ENCODE results near the gene ENPEP. TPM values are rescaled to one million over a fixed set of nuclear protein-coding genes. Genes with fewer than 3 reads are reported as not detected.
"Not testable (repeated sequence)": the region's sequence is repeated elsewhere in the genome, so short reads cannot be mapped to it uniquely, and the experiment has no call there.

The ENPEP gene
- total RNA-seq, 1 donor from 2014 or later, result 15.3 TPM

DNA sequence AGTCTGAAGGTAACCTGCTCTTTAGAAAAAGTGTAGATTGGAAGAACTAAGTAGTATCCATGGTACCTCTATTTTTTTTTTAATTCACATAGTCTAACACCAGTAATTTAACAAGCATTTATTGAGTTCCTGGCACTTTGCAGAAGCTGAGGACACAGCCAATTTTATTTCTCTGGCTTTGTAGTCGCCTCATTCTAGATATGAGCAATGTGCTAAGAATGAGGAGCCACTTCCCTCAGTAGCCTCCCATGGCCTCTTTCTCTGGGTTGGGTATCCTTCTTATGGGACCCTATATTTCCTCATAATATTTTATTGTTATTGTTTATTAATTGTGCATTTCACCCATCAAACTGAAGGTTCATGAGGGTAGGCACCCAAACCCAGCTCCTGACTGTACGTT, 67.6 kb downstream of the ENPEP start:
- peaks cover 14% of the 10 kb centered on the region for H3K36me3 Mint-ChIP-seq
- TF ChIP-seq, protein P1, sequence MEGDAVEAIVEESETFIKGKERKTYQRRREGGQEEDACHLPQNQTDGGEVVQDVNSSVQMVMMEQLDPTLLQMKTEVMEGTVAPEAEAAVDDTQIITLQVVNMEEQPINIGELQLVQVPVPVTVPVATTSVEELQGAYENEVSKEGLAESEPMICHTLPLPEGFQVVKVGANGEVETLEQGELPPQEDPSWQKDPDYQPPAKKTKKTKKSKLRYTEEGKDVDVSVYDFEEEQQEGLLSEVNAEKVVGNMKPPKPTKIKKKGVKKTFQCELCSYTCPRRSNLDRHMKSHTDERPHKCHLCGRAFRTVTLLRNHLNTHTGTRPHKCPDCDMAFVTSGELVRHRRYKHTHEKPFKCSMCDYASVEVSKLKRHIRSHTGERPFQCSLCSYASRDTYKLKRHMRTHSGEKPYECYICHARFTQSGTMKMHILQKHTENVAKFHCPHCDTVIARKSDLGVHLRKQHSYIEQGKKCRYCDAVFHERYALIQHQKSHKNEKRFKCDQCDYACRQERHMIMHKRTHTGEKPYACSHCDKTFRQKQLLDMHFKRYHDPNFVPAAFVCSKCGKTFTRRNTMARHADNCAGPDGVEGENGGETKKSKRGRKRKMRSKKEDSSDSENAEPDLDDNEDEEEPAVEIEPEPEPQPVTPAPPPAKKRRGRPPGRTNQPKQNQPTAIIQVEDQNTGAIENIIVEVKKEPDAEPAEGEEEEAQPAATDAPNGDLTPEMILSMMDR (IDR thresholded peaks at IDR 0.05; ENCODE audit: unreplicated experiment), result no peak
- no peak for DNase-seq (ENCODE audit: low spot score in 2 of 2, unreplicated experiment in 2 of 2)
- no peaks in the 10 kb centered on the region for H3K4me1 Mint-ChIP-seq
- no peaks in the 10 kb centered on the region for H3K27me3 Mint-ChIP-seq (ENCODE audit: low read depth)
- H3K9me3 Mint-ChIP-seq, result peaks cover 4% of the 10 kb centered on the region
- no peak overlapping the region for H3K4me3 Mint-ChIP-seq
- H3K27ac Mint-ChIP-seq, result no peak overlapping the region

DNA sequence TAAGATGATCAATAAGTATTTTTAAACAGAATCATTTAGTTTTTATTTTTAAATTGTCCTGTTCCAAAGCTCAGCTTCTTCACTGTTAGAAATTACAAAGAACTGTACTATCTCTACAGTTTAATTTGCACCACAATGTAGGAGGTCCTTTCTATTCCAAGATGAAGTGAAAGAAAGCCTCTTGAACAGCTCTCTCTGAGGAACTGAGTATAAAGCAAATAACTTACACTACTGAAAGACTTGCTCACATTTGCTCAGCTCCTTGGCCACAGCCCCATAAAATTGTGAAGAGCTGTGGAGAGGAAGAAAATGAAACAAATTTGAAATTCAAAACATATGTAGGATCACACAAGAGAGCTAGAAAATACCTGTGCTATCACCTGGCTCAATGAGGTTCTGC, 68.6 kb downstream of the ENPEP start:
- Mint-ChIP-seq H3K4me1 (no peaks in the 10 kb centered on the region), H3K27ac (no peak overlapping the region), H3K9me3 (no peaks in the 10 kb centered on the region), H3K36me3 (peaks cover 11% of the 10 kb centered on the region), H3K4me3 (no peak overlapping the region), H3K27me3 (ENCODE audit: low read depth) (no peaks in the 10 kb centered on the region)
- DNase-seq (ENCODE audit: low spot score in 2 of 2, unreplicated experiment in 2 of 2), result no peak
- TF ChIP-seq, protein P1 (IDR thresholded peaks at IDR 0.05; ENCODE audit: unreplicated experiment), result no peak

DNA sequence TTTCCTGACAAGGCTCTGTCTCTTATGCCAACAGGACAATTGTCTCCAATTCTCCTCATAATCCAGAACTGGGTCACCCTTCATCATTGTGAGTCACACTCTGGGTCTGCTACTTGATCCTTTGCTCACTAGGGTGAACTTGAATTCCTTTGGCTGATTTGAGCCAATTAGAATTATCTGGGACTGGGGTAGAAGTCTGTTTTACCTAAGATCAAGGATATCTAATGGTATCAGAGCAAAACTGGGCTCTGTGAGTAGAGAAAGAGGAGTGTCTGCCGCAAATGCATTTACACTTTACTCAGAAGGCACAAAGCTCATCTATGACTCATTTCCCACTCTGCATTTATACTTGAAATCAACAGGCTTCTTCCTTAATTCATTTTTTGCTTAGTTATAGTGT, 74.3 kb downstream of the ENPEP start:
- DNase-seq (ENCODE audit: low spot score in 2 of 2, unreplicated experiment in 2 of 2), result no peak
- no peak overlapping the region for H3K27ac Mint-ChIP-seq
- TF ChIP-seq, protein P1 (IDR thresholded peaks at IDR 0.05; ENCODE audit: unreplicated experiment), result no peak
- H3K27me3 Mint-ChIP-seq (ENCODE audit: low read depth), result no peaks in the 10 kb centered on the region
- H3K4me1 Mint-ChIP-seq, result peaks cover 4% of the 10 kb centered on the region
- H3K36me3 Mint-ChIP-seq, result peaks cover 19% of the 10 kb centered on the region
- H3K4me3 Mint-ChIP-seq, result no peak overlapping the region
- H3K9me3 Mint-ChIP-seq, result no peaks in the 10 kb centered on the region

DNA sequence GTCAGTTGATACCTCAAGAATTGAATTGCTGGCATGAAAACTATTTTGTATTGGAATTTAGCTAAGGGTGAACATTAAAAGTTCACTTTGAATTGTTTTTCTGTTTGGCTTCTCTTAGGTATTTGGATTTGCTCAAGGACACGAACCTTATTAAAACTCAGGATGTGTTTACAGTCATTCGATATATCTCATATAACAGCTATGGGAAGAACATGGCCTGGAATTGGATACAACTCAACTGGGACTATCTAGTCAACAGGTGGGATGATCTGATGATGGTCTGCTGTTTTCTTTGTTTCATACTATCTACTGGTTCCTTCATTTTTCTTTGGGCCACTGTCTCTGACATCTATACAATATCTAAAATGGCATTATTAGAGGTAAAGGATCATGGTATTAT, 77.2 kb downstream of the ENPEP start:
- Mint-ChIP-seq H3K36me3 (peaks cover 12% of the 10 kb centered on the region), H3K9me3 (no peaks in the 10 kb centered on the region), H3K4me1 (peaks cover 4% of the 10 kb centered on the region), H3K27me3 (ENCODE audit: low read depth) (no peaks in the 10 kb centered on the region), H3K4me3 (no peak overlapping the region), H3K27ac (no peak overlapping the region)
- DNase-seq (ENCODE audit: low spot score in 2 of 2, unreplicated experiment in 2 of 2), result no peak
- TF ChIP-seq, protein P1 (IDR thresholded peaks at IDR 0.05; ENCODE audit: unreplicated experiment), result no peak

- no peaks in the 10 kb centered on the region for H3K4me1 Mint-ChIP-seq
- H3K9me3 Mint-ChIP-seq, result peaks cover 1% of the 10 kb centered on the region
- H3K36me3 Mint-ChIP-seq, result peaks cover 16% of the 10 kb centered on the region
- no peak overlapping the region for H3K27ac Mint-ChIP-seq
- DNase-seq (ENCODE audit: low spot score in 2 of 2, unreplicated experiment in 2 of 2), result no peak
- TF ChIP-seq, protein P1 (IDR thresholded peaks at IDR 0.05; ENCODE audit: unreplicated experiment), result no peak
- H3K27me3 Mint-ChIP-seq (ENCODE audit: low read depth), result no peaks in the 10 kb centered on the region
- no peak overlapping the region for H3K4me3 Mint-ChIP-seq
These were observed 91.3 kb downstream of the ENPEP start for GRCh38 chr4:110567214-110567613.

DNA sequence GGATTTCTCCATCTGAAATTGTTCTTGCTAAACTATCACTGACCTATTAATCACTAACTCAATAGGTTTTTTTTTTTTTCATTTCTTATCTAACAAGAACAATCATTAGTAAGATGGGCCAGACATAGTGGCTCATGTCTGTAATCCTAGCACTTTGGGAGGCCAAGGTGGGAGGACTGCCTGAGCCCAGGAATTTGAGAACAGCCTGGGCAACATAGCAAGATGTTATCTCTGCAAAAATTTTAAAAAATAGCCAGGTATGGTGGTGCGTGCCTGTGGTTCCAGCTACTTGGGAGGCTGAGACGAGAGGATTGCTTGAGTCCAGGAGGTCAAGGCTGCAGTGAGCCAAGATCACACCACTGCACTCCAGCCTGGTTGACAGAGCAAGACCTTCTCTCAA, 100.7 kb downstream of the ENPEP start:
- H3K4me1 Mint-ChIP-seq; H3K4me3 Mint-ChIP-seq; DNase-seq (ENCODE audit: low spot score in 2 of 2, unreplicated experiment in 2 of 2); H3K27me3 Mint-ChIP-seq (ENCODE audit: low read depth); H3K27ac Mint-ChIP-seq: not testable (repeated sequence)
- Mint-ChIP-seq H3K36me3 (peaks cover 28% of the 10 kb centered on the region), H3K9me3 (peaks cover 45% of the 10 kb centered on the region)
